CD4-positive, alpha-beta T cell treated with Interleukin-21 for 1 hour (primary cell): ENCODE measurements around the gene MYLK.

Source experiments
- DNase-seq: peaks from one replicate; pipeline ENCODE4 v3.0.0-alpha.2; 2020

MYLK gene

GRCh38 chr3:123871946-123872345, 12.2 kb downstream of the MYLK start:
- no peak for DNase-seq

DNA sequence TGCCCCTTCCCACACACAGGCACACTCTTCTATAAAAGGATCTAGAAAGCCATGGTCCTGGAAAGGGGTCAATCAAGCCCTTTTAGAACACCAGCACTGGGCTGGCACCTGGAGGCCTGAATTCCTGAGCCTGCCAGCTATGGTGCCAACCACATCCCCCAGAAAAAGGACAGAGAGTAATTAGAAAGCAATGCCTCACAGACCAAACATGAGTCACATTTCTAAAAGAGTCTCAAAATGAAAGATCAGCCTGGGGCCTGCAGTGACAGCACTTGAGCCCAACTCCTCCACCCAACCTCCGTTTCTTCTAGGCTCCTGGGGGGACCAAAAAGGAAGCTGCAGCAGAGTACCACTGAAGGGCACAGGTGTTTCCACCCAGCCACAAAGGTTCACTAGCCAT, 14.1 kb downstream of the MYLK start:
- no peak for DNase-seq

- no peak for DNase-seq
Observed at GRCh38 chr3:123869165-123869564, 15.0 kb downstream of the MYLK start.

GRCh38 chr3:123864706-123865105, 19.4 kb downstream of the MYLK start:
- DNase-seq = no peak

GRCh38 chr3:123862152-123862551, 22.0 kb downstream of the MYLK start:
- no peak for DNase-seq

DNA sequence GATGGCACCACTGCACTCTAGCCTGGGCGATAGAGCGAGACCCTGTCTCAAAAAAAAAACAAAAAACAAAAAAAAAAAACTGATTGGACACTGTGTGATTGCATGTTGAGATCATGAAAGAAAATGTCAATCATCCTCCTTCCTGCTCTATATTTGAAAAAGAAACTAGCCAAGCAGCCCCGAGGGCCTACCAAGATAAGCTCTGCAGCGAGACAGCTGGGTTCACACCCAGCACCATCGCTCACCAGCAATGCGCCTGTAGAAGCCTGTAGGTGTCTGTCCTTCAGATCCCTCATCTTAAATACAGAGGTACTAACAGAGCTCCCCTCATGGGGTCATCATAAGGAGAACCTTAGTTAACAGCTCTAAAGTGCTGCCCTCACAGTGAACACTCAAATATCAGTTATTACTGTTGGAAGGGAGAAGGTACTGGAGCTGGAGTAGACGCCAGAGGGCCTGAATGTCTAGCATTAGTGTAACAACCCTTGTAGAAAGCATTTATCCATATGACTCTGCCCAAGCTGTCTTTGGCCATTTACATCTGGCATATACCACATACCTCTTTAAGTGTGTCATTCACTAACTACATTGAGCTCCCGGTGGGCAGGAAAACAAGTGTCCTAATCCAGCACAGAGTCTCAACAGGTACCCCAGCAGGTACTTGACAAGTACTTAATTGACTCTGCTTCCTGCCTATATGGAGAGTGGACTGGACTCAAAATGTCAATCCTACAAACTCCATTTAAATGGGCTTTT, 22.9 kb downstream of the MYLK start:
- no peak for DNase-seq

- no peak for DNase-seq
Observed at GRCh38 chr3:123859177-123859576, 25.0 kb downstream of the MYLK start.

- no peak for DNase-seq
Observed at GRCh38 chr3:123854905-123855304, 29.2 kb downstream of the MYLK start.

DNA sequence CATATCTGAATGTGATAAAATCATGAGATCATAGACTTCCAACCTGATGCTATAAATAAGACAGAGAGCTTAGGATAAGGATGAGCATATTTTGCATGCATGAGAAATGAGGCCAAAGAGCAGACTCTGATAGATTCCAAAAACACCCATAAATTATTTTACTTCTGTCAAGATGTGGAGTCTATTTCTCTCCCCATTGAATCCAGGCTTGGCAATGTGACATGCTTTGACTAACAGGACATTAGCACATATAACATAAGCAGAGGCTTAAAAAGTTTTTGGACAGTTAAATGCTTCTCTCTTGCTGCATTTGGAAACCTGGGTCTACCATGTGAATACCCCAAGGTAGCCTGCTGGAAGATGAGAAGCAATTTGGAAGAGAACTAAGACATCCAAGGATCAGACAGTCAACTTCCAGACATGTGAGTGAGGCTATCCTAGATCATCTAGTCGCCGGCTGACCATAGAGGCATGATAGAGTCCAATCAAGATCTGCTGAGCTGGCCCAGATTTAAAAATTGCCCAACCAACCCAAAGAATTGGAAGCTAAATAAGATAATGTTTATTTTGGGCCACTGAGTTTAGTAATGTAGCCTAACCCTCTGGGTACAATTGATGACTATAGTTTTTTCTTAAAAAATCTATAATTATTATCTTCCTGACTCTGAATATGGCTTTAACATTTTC, 30.3 kb downstream of the MYLK start:
- no peak for DNase-seq

GRCh38 chr3:123847209-123847608, 36.9 kb downstream of the MYLK start:
- DNase-seq = no peak

GRCh38 chr3:123843668-123844067, 40.5 kb downstream of the MYLK start:
- DNase-seq = no peak

DNA sequence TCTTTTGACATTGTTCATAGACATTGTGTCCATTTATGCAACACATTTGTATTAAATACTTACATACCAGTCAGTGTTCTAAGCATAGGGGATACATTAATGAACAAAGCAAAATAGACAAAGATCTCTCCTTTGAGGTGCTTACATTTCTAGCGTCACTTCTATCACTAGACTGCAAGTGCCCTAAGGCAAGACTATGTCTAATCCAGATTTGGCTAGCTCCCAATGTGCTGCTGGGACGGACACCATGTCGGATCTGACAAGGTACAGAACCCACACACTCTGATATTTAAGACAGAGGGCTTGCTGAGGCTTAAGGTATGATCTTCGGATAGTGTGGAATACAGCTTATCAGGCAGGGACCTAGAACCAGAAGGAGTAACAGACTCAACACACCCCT, 41.4 kb downstream of the MYLK start:
- DNase-seq = no peak

- DNase-seq = no peak
Observed at GRCh38 chr3:123841476-123842238, 42.5 kb downstream of the MYLK start.

GRCh38 chr3:123840961-123841360, 43.2 kb downstream of the MYLK start:
- DNase-seq = no peak

DNA sequence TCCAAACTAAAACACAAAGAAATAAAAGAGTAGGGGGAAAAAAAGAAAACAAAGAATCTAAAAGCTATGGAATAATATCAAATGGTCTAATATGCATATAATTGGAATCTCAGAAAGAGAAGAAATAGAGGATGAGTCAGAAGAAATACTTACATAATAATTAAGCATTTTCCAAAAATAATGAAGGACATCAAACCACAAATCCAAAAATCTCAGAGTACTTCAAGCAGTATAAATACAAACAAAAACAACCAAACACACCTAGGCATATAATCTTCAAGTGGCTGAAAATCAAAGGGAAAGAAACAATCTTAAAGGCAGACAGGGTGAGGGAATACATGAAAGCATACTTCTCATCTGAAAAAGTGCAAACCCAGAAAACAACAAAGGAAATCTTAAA, 46.3 kb downstream of the MYLK start:
- DNase-seq = no peak

DNA sequence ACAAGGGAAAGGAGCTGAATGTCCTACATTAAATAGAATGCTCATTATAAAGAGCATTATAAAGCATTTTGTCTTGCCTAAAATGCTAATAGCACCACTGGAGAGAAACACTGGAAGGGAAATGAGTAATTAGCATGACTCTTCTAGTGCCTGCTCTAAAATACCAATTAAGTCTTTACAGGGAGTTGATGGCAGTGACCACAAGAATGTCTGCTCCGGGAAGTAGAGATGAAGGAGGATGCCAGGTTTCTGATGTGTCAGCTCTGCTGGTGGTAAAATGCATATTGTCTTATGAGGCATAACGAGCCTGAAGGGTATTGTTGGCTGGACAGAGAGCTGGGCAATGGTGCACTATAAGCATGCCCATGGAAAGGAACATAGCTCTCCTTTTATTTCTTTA, 49.5 kb downstream of the MYLK start:
- DNase-seq = no peak

GRCh38 chr3:123833398-123833785, 50.7 kb downstream of the MYLK start:
- DNase-seq = no peak

- no peak for DNase-seq
Observed at GRCh38 chr3:123832692-123833397, 51.3 kb downstream of the MYLK start.

GRCh38 chr3:123831420-123831819, 52.7 kb downstream of the MYLK start:
- DNase-seq = no peak

GRCh38 chr3:123821920-123822319, 62.2 kb downstream of the MYLK start:
- DNase-seq = no peak

GRCh38 chr3:123819949-123820348, 64.2 kb downstream of the MYLK start:
- no peak for DNase-seq

GRCh38 chr3:123818921-123819429, 65.2 kb downstream of the MYLK start:
- DNase-seq = no peak

DNA sequence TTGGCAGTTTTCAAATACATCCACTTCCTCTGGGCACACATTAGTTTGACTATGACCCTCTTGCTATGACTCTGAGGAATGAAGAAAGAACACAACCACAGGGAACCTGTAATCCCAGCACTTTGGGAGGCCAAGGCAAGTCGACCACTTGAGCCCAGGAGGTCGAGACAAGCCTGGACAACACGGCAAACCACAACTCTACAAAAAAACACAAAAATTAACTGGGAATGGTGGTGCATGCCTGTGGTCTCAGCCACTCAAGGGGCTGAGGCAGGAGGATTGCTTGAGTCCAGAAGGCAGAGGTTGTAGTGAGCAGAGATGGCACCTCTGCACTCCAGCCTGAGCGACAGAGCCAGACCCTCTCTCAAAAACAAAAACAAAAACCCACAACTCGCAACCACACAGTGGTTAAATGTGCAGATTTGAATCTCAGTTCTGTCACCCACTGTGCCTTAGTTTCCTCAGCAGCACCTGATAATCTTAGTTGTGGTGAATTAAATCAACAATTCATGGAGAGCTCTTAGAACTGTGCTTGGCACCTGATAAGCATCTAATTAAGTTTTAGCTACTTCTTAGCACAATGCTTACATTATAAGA, 65.7 kb downstream of the MYLK start:
- no peak for DNase-seq
